ENCODE measurements around the gene SI. TPM values are rescaled to one million over a fixed set of nuclear protein-coding genes. Genes with fewer than 3 reads are reported as not detected.
A peak's percentile ranks its signal among the peaks of the same experiment; 100 is the strongest.
"Not testable (repeated sequence)": the region's sequence is repeated elsewhere in the genome, so short reads cannot be mapped to it uniquely, and the experiment has no call there.

The SI gene
- polyA plus RNA-seq (ENCODE audit: insufficient read length in 10 of 10): under 1 TPM in 1 of 10 donors, not detected in 9; 0.22 TPM
- long read RNA-seq, donor 1: 0 reads
- long read RNA-seq, donor 2: 0 reads
- long read RNA-seq, donor 3: 0 reads
- long read RNA-seq, donor 4: 0 reads
- long read RNA-seq, donor 5: 0 reads
- long read RNA-seq, donor 6: 0 reads
- long read RNA-seq, donor 7: 0 reads
- long read RNA-seq, donor 8: 0 reads
- long read RNA-seq, donor 9: 0 reads

DNA sequence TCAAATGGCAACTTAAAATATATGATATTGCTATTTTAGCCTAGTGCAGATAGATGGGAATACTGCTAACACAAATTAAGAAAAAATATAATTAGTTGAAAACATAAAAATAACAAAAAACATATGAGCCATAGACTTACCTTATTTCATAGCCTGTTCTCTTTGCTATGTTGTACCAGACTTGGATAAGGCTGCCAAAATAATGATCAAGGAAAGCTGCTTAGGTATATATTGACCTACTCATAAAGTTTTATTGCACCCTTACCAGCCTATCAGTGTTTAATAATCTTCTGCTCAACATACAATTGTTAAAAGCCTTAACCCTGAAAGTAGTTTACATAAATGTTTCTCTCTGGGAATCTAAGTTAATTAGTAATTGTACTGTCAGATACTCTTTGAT lies at the start of gene SI:
Gene SI (minus strand): TSS at position 204 of the 400 bp plus-strand sequence. CDS start 2,484 bp downstream, outside the sequence.
- no peak for DNase-seq

DNA sequence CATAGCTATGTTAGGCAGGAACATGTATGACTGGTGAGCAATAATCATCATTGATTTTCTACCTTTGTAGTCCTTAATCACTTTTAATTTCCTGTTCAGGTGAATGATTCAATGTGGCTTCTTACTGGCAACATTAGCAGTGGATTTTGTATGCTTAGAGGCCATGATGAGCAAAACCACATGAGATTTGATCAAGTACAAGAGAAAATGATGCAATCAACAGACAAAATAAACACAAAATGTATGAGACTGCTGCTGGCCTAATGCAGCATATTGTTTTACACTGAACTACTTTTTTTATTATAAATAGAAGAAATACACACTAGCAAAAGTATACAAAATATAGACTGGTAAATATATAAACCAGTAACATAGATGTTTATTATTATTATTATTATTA lies 47.5 kb upstream of the SI start:
- DNase-seq: no peak

DNA sequence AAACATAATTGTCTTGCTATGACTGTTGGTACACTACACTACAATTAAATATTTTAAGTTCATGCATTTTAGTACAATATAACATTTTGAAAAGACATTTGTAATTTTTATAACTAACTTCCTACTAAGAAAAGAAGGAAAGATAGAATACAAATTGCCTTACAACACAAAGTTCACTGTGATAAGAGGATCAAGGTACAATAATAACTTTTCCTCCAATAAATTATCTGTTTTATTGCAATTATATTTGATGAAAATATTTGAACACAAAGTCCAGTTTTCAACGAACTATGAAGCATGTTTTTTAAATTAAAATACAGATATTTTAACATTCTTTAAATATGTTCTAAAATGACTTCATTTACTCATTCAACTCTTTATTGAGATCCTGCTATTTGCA lies 33.1 kb upstream of the SI start:
- DNase-seq: no peak

DNA sequence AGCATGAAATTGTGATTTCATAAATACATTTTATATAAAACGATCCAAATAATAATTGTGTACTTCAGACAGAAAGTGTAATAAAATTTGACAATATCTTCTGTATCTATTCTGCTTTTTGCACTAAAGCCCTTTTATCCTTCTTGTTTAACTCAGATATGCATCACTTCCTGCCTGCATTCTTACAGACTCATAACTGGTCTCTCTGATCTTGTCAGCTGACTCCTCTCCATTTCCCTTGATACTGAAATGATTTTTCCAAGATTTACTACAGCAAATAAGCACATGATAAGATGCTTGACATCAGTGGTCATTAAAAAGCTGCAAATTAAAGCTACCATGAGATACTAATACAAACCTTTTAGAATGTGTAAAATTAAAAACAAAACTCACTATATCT lies 25.3 kb upstream of the SI start:
- DNase-seq: no peak

DNA sequence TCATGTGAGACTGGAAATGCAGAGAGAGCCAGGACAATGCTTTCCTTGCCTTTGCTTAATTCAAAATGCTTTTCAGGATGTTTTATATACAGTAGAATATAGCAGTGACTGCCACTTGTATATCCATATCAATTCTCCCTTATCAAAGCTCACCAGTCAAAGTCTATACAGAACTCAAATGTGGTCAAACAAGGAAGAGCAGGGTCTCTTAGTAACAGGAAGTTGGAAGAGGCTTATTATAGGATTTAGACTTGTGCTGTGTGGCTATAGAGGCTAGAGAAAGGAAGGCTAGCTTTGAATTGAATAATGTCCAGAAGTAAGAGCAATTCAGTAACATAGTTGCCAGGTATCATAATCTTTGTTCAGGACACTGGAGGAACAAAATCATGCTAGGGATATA lies 4.4 kb upstream of the SI start:
- peak in 1 of 3 donors; percentile 0 for DNase-seq

DNA sequence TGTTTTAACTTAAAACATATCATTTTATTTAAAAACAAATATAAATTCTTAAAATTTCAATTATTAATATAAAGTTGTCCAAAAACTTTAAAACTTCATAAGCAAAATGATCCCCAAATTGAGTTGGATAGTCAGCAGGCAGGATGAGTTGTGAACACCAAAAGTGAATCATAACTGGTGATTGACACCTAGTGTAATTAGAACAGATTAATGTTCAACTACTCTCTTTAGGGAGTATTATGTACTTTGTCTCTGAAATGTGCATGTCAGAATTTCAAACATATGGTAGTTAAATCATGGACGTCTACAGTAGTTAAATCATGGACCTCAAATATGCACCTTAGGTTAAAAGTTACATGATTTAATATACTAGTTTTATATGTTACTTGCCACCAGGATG lies 2.9 kb upstream of the SI start:
- DNase-seq: no peak

DNA sequence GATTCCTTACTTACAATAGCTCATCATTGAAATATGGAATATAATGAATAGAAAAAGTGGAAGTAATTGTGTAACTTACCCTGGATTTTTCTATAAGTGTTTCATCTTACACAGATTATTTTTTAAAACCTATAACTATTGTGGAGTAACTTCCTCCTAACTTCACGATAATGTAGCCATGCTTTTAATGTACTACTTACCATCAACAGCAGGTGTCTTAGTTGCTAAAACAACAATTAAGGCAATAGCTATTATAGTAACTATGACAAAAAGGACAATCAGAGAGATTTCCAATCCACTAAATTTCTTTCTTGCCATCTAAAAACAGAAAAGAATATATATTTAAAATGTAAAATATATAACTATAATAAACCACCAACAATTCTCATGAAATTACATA lies 2.6 kb downstream of the SI start:
- DNase-seq: no peak

DNA sequence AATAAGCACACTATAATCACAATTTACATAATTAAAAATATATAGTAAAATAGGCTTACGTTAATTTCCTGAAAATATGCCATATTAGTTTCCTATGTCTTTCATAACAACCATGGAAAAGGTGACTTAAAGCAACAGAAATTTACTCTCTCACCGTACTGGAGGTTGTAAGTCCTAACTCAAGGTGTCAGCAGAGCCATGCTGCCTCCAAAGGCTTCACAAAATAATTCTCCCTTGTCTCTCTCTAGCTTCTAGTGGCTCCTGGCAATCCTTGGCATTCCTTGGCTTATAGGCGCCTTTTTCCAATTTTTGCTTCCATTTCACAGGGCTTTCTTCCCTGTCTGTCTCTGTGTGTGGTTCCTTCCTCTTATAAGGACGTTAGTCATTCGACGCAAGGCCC lies 7.6 kb downstream of the SI start:
- DNase-seq: no peak

DNA sequence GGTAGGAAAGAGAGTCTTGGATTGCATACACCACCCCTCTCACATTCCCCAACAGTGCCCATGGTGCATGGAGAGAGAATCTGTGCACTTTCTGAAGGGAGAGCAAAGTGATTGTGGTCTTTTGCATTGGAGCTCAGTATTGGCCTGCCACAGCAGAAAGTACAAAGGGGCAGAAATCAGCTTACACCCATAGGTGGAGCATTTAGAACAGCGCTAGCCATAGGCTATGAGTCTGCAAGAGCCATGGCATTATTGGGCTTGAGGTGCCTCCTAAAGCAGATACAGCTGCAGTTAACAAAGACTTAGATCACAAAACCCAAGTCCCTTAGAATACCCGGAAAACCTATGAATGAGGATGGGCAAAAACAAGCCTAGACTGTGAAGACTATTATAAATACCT lies 21.8 kb downstream of the SI start:
- DNase-seq: no peak

DNA sequence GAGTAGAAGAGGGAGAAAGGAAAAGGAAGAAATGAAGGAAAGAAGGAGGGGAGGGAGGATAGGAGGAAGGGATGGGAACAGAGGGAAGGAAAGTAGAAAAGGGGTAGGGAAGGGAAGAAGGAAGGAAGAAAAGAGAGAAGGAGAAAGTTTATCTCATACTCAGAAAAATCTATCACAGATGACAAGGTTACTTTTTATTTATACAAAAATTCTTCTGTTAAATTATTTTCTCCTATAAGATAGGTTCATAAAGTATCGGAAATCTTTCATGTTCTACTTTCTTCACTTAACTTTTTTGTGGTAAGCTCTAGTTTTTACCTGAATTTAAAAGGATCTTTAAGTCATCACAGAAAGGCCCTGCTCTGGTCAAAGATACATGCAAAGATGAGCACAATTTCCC lies 38.1 kb downstream of the SI start:
- DNase-seq: no peak

DNA sequence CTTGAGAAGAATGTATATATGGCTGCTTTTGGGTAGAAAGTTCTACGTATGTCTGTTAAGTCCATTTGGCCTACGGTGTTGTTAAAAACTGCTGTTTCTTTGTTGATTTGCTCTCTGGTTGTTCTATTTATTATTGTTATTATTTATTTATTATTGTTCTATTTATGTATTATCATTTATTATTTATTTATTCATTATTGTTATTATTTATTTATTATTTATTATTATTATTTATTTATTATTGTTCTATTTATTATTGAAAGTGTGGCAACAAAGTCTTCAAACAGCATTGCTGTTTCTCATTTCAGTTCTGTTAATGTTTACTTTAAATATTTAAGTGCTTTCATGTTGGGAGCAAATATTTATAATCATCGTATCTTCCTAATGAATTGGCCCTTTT lies 66.7 kb downstream of the SI start:
- no peak for DNase-seq

DNA sequence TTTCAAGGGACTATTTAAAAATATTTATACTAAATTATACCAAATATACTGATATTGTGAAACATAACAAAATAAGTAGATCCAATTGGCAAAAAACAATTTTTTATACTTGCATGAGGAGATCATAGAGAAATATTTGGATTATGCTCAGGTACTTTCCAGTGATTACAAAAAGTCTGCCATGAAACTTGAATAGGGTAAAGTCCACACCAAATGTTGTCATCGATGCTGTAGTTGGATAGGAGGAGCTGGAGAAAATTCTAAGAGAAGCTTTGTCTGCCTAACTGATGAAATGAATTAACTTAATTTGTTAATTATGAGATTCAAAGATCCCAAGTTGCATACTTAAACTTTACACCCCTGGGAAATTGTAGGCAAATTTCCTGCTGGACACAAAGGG lies 93.3 kb downstream of the SI start:
- no peak for DNase-seq

DNA sequence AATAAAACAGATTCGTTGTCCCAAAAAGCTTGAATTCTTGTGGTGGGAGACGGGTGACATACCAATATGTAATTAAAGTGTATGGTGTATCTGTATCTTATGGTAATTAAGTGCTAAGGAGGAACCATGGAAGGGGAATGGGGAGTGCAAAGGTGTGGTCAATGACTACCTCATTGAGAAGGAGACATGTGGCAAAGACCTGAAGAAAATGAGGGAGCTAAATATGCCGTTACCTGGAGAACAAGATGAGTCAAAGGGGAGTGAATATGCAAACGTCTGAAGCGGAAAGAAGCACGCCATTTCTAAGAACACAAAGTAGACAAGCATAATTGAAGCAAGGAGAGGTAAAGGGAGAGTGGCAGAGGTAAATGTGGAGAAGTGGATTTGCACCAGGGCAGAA lies 115.7 kb downstream of the SI start:
- no peak for DNase-seq

DNA sequence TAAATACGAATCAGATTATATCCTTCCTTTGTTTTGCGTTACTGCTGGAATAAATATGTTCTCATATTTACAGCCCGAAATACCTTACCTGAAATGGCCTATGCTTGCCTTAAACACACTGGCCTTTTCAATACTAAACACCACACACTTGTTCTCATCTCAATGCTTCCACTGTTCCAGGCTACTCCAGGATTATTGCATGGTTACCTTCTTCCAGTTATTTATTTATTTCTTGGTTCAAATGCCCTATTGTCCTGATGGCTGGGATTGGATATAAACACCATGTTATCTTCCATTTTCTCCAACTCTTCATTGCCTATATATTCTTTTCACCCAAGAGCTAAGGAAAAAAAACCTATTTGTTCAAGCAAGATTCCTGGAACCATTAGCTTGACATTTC lies 125.3 kb downstream of the SI start:
- DNase-seq: no peak

DNA sequence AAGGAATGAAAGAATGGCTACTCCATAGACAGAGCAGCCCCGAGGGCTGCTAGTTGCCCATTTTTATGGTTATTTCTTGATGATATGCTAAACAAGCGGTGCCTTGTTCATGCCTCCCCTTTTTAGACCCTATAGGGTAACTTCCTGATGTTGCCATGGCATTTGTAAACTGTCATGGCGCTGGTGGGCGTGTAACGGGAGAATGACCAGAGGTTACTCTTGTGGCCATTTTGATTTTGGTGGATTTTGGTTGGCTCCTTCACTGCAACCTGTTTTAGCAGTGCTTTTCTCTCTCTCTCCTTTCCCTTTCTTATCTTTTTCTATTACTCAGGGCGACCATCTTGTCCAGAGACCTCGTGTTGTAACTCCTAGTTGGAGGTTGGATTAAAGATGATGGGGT lies 126.9 kb downstream of the SI start:
- not testable (repeated sequence) for DNase-seq

DNA sequence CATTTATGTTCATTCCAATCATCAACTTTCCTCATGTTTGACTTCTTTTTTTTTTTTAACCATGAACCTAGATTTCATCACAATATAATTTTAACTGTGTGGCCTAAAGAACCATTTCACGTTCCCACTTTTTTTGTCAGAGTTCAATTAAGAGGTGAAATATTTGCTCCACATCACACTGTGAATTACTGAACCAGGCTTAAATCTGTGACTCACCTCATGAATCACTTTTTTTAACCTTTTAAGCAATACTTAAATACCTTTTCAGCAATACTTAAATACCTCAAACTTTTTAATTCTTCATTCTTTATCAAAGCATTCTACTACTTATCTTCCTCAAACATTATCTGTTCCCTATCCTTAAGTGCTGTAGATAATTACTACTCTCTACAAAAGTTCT lies 137.6 kb downstream of the SI start:
- no peak for DNase-seq

DNA sequence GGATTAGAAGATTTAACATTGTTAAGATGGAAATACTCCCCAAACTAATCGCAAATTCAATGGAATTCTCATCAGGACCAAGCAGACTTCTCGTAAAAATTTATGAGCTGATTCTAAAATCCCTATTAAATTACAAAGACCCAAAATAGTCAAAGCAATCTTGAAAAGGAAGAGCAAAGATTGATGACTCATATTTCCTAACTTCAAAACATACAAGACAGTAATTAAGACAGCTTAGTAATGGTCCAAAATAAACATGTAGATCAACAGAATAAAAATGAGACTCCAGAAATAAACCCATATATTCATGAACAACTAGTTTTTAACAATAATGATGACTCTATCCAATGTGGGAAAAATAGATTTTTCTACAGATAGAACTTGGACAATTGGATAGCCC lies 148.7 kb downstream of the SI start:
- DNase-seq: no peak

Other genes with a start within 250 kb of the SI start
- gene SLITRK3, start 117.9 kb upstream of the SI start, polyA plus RNA-seq (ENCODE audit: insufficient read length in 10 of 10): under 1 TPM in 8 of 10 donors, not detected in 2; 0.04 to 0.67 (median 0.37) TPM